Measurements from ENCODE around the gene FBXO8. TPM values are rescaled to one million over a fixed set of nuclear protein-coding genes. Genes with fewer than 3 reads are reported as not detected.
A peak's percentile ranks its signal among the peaks of the same experiment; 100 is the strongest.

Gene FBXO8
- total and polyA plus RNA-seq, 11 donors = 14.3 to 38.5 (median 25.9) TPM

DNA sequence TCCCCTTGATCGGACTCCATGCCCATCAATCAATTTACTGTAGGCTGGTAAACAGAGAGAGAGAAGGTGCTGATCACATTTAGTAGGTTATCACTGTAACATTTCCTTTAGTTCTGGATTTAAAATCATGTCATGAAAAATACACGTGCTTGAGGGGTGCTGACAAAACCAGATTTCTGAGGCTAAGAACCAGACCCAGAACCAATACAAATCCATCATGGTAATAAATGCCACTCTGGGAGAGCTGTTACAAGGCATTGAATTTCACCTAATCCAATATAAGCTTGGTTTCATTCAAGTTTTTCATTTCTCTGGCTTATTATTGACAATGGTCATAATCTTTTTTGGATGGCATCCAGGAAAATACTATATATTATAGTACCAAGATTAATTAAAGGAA lies 54.5 kb downstream of the FBXO8 start:
- no peaks in the 10 kb centered on the region for H3K9me3 ChIP-seq
- intact Hi-C loops (cut with DNase I) = loop anchor here in 2 of 10 donors (10.0 kb wide), 1 partner anchor 86 kb away; no protein-coding TSS in a partner anchor
- TF ChIP-seq POLR2A (IDR thresholded peaks at IDR 0.05) = no peak
- TF ChIP-seq, protein P1, sequence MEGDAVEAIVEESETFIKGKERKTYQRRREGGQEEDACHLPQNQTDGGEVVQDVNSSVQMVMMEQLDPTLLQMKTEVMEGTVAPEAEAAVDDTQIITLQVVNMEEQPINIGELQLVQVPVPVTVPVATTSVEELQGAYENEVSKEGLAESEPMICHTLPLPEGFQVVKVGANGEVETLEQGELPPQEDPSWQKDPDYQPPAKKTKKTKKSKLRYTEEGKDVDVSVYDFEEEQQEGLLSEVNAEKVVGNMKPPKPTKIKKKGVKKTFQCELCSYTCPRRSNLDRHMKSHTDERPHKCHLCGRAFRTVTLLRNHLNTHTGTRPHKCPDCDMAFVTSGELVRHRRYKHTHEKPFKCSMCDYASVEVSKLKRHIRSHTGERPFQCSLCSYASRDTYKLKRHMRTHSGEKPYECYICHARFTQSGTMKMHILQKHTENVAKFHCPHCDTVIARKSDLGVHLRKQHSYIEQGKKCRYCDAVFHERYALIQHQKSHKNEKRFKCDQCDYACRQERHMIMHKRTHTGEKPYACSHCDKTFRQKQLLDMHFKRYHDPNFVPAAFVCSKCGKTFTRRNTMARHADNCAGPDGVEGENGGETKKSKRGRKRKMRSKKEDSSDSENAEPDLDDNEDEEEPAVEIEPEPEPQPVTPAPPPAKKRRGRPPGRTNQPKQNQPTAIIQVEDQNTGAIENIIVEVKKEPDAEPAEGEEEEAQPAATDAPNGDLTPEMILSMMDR (IDR thresholded peaks at IDR 0.05) = no peak
- no peaks in the 10 kb centered on the region for H3K4me1 ChIP-seq
- H3K36me3 ChIP-seq = no peaks in the 10 kb centered on the region
- no peak overlapping the region for H3K27ac ChIP-seq
- ATAC-seq (no peak), DNase-seq (no peak)
- no peak overlapping the region for H3K4me3 ChIP-seq
- WGBS, 4 donors = 60 to 77% (median 66%) methylated on average over 2 of the region's 2 CpGs
- no peaks in the 10 kb centered on the region for H3K27me3 ChIP-seq

DNA sequence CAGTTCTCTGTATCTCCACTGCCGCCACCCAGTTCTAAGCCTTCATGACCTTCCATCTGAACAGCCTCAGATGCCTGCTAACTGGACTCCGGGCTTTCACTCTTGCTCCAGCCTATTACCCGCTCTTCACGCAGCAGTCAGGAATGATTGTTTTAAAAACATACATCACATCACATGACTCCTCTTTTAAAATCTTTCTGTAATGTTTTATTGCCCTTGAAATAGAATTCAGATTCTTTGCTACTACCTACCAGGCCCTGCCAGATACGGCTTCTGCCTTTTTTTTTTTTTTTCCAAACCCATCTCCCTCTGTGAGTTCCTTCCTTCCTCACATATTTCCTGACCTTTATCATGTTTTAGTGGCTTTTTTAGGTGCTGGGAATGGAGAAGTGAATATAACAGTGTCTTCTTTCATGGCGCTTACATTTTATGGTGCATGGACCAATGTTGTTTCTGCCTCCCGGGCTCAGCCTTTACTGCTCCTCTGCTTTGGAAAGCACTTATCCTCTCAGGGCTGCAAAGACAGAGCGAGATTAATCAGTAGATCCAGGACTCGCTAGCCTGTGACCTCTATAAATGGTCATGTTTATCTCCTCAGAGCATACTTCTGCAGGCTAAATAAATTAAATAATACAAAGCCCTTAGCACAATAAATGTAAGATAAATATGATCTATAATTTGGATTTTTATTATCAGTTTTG lies 58.0 kb downstream of the FBXO8 start:
- Histone ChIP-seq H3K27ac (peak overlapping the region in 1 of 12 donors; percentile 61), H3K27me3 (peaks cover 0 to 3% (median 0%) of the 10 kb centered on the region in 9 donors), H3K4me1 (no peaks in the 10 kb centered on the region), H3K36me3 (no peaks in the 10 kb centered on the region), H3K4me3 (no peak overlapping the region), H3K9me3 (no peaks in the 10 kb centered on the region)
- TF ChIP-seq POLR2A (IDR thresholded peaks at IDR 0.05) = no peak
- TF ChIP-seq, protein P1 (IDR thresholded peaks at IDR 0.05) = no peak
- DNase-seq (no peak), ATAC-seq (no peak)
- intact Hi-C loops (cut with DNase I) = loop anchor here in 2 of 10 donors (10.0 kb wide), 1 partner anchor 89 kb away; no protein-coding TSS in a partner anchor
- 62 to 66% (median 66%) methylated on average over 9 of the region's 9 CpGs for WGBS, 4 donors

DNA sequence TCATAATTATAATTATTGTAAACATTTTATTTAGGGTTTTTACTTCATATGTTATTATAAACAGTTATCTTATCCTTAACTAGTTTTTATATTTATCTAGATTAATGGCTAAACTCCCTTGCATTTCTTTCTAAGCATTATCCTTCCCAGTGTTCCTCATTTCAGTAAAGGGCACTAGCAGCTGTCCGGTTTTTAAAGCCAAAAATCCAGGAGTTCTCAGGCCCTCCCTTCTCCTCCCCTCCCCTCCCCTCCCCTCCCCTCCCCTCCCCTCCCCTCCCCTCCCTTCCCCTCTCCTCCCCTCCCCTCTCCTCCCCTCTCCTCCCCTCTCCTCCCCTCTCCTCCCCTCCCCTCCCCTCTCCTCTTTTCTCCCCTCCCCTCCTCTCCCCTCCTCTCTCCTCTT lies 58.9 kb downstream of the FBXO8 start:
- no peaks in the 10 kb centered on the region for H3K4me1 ChIP-seq
- no peaks in the 10 kb centered on the region for H3K9me3 ChIP-seq
- DNase-seq (no peak), ATAC-seq (no peak)
- H3K36me3 ChIP-seq = no peaks in the 10 kb centered on the region
- H3K27ac ChIP-seq = peak overlapping the region in 1 of 12 donors; percentile 4
- no peak overlapping the region for H3K4me3 ChIP-seq
- intact Hi-C loops (cut with DNase I) = loop anchor here in 9 of 10 donors (5.0 to 10.0 kb wide), 3 partner anchors 90 to 98 kb away; no protein-coding TSS in a partner anchor
- 63 to 78% (median 69%) methylated on average over 1 of the region's 1 CpG for WGBS, 4 donors
- TF ChIP-seq POLR2A (IDR thresholded peaks at IDR 0.05) = no peak
- TF ChIP-seq, protein P1 (IDR thresholded peaks at IDR 0.05) = no peak
- peaks cover 0 to 11% (median 0%) of the 10 kb centered on the region in 9 donors for H3K27me3 ChIP-seq

DNA sequence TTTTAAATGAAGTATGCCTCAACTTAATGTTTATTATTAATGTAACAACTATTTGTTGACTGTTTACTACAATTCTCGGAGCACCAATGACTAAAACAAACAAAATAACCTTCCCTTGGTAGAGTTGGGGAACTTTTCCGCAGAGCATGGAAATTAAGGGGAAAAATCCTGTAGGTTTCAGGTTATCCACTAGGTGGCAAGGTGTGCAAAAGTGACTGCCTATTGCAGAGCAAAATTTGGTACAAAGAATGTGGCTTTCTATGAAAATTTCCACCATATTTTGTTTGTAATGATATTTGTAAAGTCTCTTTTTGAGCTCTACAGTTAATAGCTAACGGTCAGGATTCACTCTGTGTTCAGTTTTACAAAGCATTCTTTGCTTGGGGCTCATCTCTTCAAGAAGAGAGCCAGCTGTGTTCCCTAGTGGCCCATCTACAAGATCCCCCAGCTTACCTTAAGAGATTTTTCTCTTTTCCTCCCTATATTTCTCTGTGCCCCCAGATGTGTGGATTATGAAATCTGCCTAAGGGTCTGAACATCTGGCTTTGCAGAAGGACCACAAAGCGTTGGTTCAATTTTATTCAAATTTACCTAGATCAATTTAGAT lies 61.1 kb downstream of the FBXO8 start:
- peaks cover 0 to 12% (median 4%) of the 10 kb centered on the region in 12 donors for H3K4me1 ChIP-seq
- no peaks in the 10 kb centered on the region for H3K36me3 ChIP-seq
- TF ChIP-seq, protein P1 (IDR thresholded peaks at IDR 0.05) = peak; percentile 40 to 65 (median 55)
- TF ChIP-seq POLR2A (IDR thresholded peaks at IDR 0.05) = no peak
- H3K9me3 ChIP-seq = no peaks in the 10 kb centered on the region
- no peak overlapping the region for H3K27ac ChIP-seq
- DNase-seq (no peak), ATAC-seq (no peak)
- H3K27me3 ChIP-seq = peaks cover 0 to 33% (median 5%) of the 10 kb centered on the region in 9 donors
- intact Hi-C loops (cut with DNase I) = loop anchor here in 9 of 10 donors (5.0 to 10.0 kb wide), 3 partner anchors 92 to 100 kb away; no protein-coding TSS in a partner anchor
- WGBS, 4 donors = 49 to 58% (median 49%) methylated on average over 4 of the region's 4 CpGs
- no peak overlapping the region for H3K4me3 ChIP-seq
